ENCODE results near the gene SRXN1. TPM values are rescaled to one million over a fixed set of nuclear protein-coding genes. Genes with fewer than 3 reads are reported as not detected.

SRXN1 gene
- total and polyA plus RNA-seq, 9 of the 15 experiments (the other 6 are each of a cell fraction or from before 2014, with no cell fraction given), result 6.8 to 36.4 (median 21.6) TPM

- TF ChIP-seq ZNF407 (IDR thresholded peaks at IDR 0.05; ENCODE audit: low read depth) (no peak), KAT7 (CRISPR knock-in tag; IDR thresholded peaks at IDR 0.05; ENCODE audit: borderline replicate concordance) (no peak), NUFIP1 (IDR thresholded peaks at IDR 0.05; ENCODE audit: partially characterized antibody) (no peak), E2F5 (CRISPR knock-in tag; IDR thresholded peaks at IDR 0.05) (no peak), PRMT5 (CRISPR knock-in tag; IDR thresholded peaks at IDR 0.05) (no peak)
Measured at GRCh38 chr20:644692-645317, 8.2 kb downstream of the SRXN1 start (continued).

Measured in K562 (cell line).